Glutamatergic neuron (in vitro differentiated cells): ENCODE data around the gene EFCAB5. TPM values are rescaled to one million over a fixed set of nuclear protein-coding genes. Genes with fewer than 3 reads are reported as not detected.
A peak's percentile ranks its signal among the peaks of the same experiment; 100 is the strongest.
"Not testable (repeated sequence)": the region's sequence is repeated elsewhere in the genome, so short reads cannot be mapped to it uniquely, and the experiment has no call there.

Experiments used
- DNase-seq: peaks from one replicate; pipeline ENCODE4 v3.0.0; 2022
- H3K27ac Mint-ChIP-seq: one replicate; pipeline ENCODE4 v1.8.0; 2020; ENCODE audit warnings: mild to moderate bottlenecking, mixed read lengths, inconsistent platforms; ENCODE audit not compliant: unreplicated experiment
- H3K27me3 Mint-ChIP-seq: one replicate; pipeline ENCODE4 v1.8.0; 2020; ENCODE audit warnings: mild to moderate bottlenecking, moderate library complexity, mixed read lengths, inconsistent platforms; ENCODE audit not compliant: unreplicated experiment
- H3K36me3 Mint-ChIP-seq: one replicate; pipeline ENCODE4 v1.8.0; 2020; ENCODE audit warnings: mild to moderate bottlenecking, mixed read lengths, inconsistent platforms; ENCODE audit not compliant: unreplicated experiment
- H3K4me1 Mint-ChIP-seq: one replicate; pipeline ENCODE4 v1.8.0; 2020; ENCODE audit warnings: mild to moderate bottlenecking, low read depth, mixed read lengths, inconsistent platforms; ENCODE audit not compliant: unreplicated experiment
- H3K4me3 Mint-ChIP-seq: one replicate; pipeline ENCODE4 v1.8.0; 2020; ENCODE audit warnings: mild to moderate bottlenecking, mixed read lengths, inconsistent platforms; ENCODE audit not compliant: unreplicated experiment
- H3K9me3 Mint-ChIP-seq: one replicate; pipeline ENCODE4 v1.8.0; 2020; ENCODE audit warnings: mild to moderate bottlenecking, moderate library complexity, mixed read lengths, inconsistent platforms; ENCODE audit not compliant: unreplicated experiment
- total RNA-seq: library from RNA; stranded (reverse); fragmentation: NEBNext Ultra II Directional; extraction: Animal tissue kit (Norgen Biotek cat#: 25700); gene quantifications from one replicate; pipeline ENCODE4 v1.2.1, GENCODE V29; 2021; ENCODE audit not compliant: unreplicated experiment
- TF ChIP-seq, protein P1 (sequence below): fragments of 200-600 bp; sonication (generic); IDR thresholded peaks from one replicate; pipeline ENCODE4 v1.5.0; 2021; ENCODE audit not compliant: partially characterized antibody, unreplicated experiment

EFCAB5 gene
- total RNA-seq, 1 donor from 2014 or later: 0.69 TPM

DNA sequence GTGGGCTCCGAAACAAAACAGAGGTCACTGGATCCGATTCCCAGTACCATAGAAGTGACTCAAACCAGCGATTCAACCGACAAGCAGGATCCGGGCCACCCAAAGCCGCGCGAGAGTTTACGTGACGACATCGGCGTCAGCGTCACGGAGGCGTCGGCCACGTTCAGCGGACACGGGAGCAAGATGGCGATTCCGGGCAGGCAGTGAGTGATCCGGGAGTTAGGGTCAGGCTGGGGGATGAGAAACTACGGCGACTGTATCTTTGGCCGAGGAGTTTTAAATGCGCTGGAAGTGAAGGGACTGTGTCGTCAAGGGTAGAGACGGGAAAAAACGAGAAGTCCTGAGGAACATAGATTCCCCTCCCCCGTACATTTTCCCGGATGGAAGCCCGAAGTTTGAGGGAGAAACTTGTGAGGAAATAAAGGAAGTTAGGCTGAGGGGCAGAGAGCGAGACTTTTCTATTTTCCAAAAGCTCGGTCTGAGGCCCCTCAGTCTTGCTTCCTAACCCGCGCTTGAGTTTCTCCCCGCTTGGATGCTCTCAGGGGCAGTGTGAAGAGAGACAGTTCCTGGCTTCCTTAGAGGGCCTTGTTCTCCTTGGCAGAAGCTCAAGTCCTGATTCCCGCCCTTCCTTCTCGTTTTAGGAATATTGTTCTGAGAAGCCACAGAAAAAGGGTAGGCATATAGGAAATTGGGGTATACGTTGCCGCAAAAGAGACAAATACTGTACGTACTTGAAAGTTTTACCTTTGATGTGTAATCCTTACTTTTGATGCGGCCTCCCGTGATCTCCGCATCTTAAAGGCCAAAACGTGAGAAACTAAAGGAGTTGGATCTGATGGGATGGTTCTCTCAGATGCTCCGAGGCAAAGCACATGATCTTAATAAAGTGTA, 175.5 kb downstream of the EFCAB5 start, which contains the start of gene NSRP1:
Gene NSRP1 (plus strand): TSS at position 156 of the 891 bp plus-strand sequence. CDS start 28 bp downstream, at position 184.
- Mint-ChIP-seq H3K4me1 (peaks cover 7% of the 10 kb centered on the region), H3K36me3 (no peaks in the 10 kb centered on the region), H3K4me3 (peak within 1 kb of the TSS; percentile 96), H3K9me3 (peaks cover 5% of the 10 kb centered on the region), H3K27ac (peak within 1 kb of the TSS; percentile 96), H3K27me3 (no peaks in the 10 kb centered on the region)
- TF ChIP-seq, protein P1, sequence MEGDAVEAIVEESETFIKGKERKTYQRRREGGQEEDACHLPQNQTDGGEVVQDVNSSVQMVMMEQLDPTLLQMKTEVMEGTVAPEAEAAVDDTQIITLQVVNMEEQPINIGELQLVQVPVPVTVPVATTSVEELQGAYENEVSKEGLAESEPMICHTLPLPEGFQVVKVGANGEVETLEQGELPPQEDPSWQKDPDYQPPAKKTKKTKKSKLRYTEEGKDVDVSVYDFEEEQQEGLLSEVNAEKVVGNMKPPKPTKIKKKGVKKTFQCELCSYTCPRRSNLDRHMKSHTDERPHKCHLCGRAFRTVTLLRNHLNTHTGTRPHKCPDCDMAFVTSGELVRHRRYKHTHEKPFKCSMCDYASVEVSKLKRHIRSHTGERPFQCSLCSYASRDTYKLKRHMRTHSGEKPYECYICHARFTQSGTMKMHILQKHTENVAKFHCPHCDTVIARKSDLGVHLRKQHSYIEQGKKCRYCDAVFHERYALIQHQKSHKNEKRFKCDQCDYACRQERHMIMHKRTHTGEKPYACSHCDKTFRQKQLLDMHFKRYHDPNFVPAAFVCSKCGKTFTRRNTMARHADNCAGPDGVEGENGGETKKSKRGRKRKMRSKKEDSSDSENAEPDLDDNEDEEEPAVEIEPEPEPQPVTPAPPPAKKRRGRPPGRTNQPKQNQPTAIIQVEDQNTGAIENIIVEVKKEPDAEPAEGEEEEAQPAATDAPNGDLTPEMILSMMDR: no peak
- DNase-seq: peak; percentile 96

DNA sequence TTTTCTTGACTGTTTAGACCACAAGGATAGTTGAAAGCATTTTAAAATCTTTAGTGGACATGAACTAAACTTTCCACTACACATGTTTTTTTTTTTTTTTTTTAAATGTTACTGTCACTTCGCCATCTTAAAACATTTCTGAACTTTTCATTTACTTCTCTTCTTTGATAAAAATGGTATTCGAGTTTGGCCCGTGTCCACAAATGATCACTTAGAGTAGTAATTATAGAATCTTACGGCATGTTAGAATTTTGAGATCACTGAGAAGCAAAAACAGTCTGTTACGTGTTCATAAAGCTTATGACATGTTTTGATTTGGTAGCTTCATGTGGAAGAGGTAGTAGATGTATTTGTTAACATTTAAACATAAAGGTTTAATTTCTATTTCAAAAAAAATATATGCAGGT, 176.2 kb downstream of the EFCAB5 start:
- Mint-ChIP-seq H3K4me1 (peaks cover 7% of the 10 kb centered on the region), H3K4me3 (peak overlapping the region; percentile 96), H3K9me3 (peaks cover 5% of the 10 kb centered on the region), H3K27me3 (no peaks in the 10 kb centered on the region), H3K36me3 (no peaks in the 10 kb centered on the region), H3K27ac (peak overlapping the region; percentile 96)
- DNase-seq: no peak
- TF ChIP-seq, protein P1: no peak

GRCh38 chr17:30118635-30119034, 177.2 kb downstream of the EFCAB5 start:
- H3K4me3 Mint-ChIP-seq, H3K9me3 Mint-ChIP-seq, H3K27me3 Mint-ChIP-seq, H3K36me3 Mint-ChIP-seq, H3K27ac Mint-ChIP-seq, H3K4me1 Mint-ChIP-seq, DNase-seq: not testable (repeated sequence)

DNA sequence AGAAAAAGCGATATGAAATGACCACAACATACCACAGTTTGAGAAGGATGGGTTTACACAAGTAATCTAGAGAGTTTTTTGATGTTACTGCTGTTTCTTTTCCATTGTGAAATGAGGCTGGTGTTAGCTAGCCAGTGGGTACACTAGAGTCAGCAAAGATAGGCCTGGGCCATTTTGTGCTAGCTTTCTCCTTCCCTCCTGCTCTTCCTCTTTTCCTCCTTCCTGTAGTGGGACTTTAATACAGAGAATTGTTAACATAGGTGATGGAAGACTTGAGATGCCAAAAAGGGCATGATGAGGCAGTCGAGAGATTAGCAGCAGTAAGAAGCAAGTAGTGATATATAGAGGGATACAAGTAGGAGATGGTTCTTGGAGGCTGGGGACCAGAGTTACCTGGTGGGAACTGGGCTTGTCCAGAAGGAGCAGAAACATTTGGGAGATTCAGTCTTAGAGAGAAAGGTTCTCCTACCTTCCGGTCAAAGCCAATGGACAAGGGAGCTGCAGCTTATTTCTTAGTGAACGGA, 182.9 kb downstream of the EFCAB5 start:
- Mint-ChIP-seq H3K27ac (no peak overlapping the region), H3K4me1 (no peaks in the 10 kb centered on the region), H3K27me3 (no peaks in the 10 kb centered on the region), H3K4me3 (no peak overlapping the region), H3K9me3 (no peaks in the 10 kb centered on the region), H3K36me3 (no peaks in the 10 kb centered on the region)
- DNase-seq: no peak
- TF ChIP-seq, protein P1: no peak

GRCh38 chr17:30130121-30130520, 188.7 kb downstream of the EFCAB5 start:
- Mint-ChIP-seq H3K4me1 (no peaks in the 10 kb centered on the region), H3K27ac (no peak overlapping the region), H3K9me3 (no peaks in the 10 kb centered on the region), H3K27me3 (no peaks in the 10 kb centered on the region), H3K4me3 (no peak overlapping the region), H3K36me3 (no peaks in the 10 kb centered on the region)
- TF ChIP-seq, protein P1: no peak
- no peak for DNase-seq
